DMS79 (cell line): ENCODE measurements around the gene SEMA6B.
"Not testable (repeated sequence)": the region's sequence is repeated elsewhere in the genome, so short reads cannot be mapped to it uniquely, and the experiment has no call there.

Experiments
- DNase-seq: peaks from one replicate; lab custom pipeline; 2025; lab: John Stamatoyannopoulos, UW

The SEMA6B gene

GRCh38 chr19:4547303-4548237, 11.9 kb downstream of the SEMA6B start:
- DNase-seq = no peak

DNA sequence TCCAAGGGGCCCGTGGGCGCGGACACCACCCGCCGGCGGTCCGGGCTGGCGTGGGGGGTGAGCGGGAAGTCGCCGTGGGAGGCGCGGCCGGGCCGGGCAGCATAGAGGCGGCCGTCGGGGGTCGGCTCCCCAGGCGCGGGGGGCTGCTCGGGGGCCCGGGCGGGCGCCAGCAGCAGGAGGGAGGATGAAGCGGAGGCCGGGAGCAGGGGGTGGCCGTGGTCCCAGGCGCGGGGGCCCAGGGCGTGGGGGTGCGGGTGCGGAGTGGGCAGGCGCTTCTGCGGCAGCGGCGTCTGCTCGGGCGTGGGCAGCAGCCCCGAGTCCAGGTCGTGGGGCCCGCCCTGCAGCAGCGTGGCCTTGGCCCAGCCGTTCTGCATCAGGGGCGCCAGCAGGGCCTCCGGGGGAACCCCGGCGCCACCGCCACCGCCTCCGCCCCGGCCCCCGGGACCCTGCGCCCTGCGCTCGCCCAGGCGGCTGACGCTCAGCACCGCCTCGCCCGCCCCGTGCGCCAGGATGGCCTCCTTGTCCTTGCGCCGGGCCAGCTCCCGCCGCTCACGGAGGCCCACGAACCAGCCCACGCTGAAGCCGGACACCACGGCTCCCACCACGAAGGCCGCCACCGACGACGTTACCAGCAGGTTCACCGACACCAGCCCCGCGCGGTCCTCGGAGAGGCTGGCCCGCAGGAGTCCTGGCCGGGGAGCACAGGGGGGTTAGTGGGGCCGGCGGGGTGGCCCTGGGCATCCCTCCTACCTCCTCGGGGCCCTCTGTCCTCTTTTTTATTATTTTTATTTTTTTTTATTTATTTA, 15.4 kb downstream of the SEMA6B start:
- DNase-seq = no peak

DNA sequence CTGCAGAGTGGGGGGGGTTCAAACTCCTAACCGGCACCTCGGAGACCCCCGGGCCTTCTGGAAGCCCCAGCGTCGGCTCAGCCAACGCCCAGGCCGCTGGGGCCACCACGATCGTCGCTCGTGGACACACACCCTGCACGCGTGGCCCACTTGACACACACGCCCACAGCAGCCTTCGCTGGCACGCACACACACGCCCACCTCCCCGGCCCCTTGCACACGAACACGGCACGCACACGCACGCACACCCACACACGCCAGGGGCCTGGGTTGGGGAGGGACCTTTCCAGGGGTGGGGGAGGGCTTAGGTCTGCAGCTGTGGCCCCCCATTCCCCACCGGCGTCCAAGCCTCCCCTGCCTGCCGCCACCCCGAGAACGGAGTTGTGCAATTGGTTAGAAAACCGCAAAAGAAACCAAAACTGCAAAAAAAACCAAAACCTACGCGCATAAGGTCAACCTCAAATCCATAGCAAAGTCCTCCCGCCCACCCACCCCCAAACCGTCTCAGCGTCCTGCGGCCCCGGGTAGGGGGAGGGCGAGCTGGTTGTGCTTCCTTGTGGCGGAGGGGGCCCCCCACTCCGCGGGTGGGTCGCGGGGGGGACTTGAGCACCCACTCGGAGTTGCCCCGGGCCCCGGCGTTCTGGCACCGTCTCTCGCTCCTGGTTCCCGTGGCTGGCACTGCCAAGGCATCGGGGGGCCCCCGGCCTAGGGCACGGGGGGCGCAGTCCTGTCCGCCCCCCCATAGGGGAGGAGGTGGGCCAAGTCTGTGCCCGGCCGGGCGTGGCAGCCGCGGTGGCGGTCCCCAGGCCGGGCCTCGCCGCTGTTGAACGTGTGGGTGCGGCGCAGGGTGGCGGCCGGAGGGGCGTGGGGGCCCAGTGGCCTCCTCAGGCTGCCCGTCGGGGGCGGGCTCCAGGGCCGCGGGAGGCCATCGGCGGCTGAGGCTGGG, 16.3 kb downstream of the SEMA6B start:
- no peak for DNase-seq

GRCh38 chr19:4541806-4542145, 17.7 kb downstream of the SEMA6B start:
- not testable (repeated sequence) for DNase-seq

DNA sequence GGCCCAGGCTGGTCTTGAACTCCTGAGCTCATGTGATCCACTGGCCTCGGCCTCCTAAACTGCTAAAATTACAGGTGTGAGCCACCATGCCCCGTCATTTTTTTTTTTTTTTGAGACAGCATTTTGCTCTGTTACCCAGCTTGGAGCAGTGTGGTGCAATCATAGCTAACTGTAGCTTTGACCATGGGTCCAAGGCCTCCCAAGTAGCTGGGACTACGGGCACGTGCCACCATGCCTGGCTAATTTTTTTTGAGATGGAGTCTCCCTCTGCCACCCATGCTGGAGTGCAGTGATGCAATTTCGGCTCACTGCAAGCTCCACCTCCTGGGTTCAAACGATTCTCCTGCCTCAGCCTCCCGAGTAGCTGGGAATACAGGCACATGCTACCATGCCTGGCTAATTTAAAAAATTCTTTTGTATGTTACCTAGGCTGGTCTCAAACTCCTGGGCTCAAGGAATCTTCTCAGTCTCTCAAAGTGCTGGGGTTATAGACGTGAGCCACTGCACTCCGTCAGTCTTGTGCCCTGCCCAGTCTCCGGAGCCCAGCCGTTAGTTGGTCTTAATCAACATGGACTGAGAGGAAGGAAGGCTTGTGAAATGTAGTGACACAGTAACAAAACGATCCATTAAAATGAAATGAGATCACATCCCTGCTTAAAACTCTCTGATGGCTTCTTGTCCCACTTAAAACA, 18.2 kb downstream of the SEMA6B start:
- no peak for DNase-seq

- DNase-seq = no peak
These were observed 19.5 kb downstream of the SEMA6B start, which contains the start of gene LRG1 for GRCh38 chr19:4539693-4540581. Gene LRG1, minus strand, starts transcription at chr19:4540036. Its CDS starts 23 bp downstream, at chr19:4540013.

GRCh38 chr19:4539169-4539692, 20.3 kb downstream of the SEMA6B start:
- DNase-seq = no peak

DNA sequence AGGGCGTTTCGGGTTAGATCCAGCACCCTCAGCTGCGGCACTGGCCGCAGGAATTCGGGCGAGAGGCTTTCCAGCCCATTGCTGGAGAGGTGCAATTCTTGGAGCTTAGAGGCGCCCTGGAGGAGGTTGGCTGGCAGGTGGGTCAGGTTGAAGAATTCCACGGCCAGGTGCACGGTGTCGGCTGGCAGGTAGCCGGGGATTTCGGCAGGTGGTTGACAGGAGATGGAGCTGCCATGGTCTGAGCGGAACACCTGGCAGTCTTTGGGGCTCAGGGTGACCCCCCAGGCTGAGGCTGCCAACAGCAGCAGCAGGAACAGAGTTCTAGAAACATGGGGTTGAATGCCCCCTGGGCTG, 20.9 kb downstream of the SEMA6B start:
- DNase-seq = peak; percentile 69

GRCh38 chr19:4537953-4538600, 21.4 kb downstream of the SEMA6B start:
- peak; percentile 23 for DNase-seq

GRCh38 chr19:4536798-4537197, 22.7 kb downstream of the SEMA6B start:
- no peak for DNase-seq

GRCh38 chr19:4534836-4535658, 24.4 kb downstream of the SEMA6B start, which contains the start of gene PLIN5:
Gene PLIN5, minus strand, starts transcription at chr19:4535224. Its CDS starts 1,150 bp downstream, at chr19:4534074.
- DNase-seq = peak; percentile 73

GRCh38 chr19:4533835-4534424, 25.6 kb downstream of the SEMA6B start:
- no peak for DNase-seq

GRCh38 chr19:4533334-4533733, 26.1 kb downstream of the SEMA6B start:
- no peak for DNase-seq

DNA sequence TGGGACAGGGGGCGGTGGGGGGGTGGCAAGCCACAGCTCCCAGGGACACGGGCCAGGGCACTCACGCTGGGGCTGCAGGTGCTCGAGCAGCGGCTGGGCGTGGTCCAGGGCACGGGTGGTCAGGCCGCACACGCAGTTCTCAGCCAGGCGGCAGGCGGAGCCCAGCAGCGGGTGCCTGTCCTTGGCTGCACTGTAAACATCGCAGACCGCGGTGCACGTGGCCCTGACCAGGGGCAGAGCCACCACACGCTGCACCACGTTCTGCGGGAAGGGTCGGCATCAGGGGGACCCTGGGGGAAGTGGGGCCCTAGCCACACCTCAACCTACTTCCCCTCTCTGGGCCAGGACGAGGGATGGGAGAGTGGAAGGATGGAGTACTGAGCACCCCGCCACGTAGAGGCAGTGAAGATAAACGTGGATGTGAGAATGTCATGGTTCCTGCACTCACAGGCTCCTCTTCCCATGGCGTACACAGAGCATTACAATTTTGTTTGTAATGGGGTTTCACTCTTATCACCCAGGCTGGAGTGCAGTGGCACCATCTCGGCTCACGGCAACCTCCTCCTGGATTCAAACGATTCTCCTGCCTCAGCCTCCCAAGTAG, 27.8 kb downstream of the SEMA6B start:
- DNase-seq = no peak

DNA sequence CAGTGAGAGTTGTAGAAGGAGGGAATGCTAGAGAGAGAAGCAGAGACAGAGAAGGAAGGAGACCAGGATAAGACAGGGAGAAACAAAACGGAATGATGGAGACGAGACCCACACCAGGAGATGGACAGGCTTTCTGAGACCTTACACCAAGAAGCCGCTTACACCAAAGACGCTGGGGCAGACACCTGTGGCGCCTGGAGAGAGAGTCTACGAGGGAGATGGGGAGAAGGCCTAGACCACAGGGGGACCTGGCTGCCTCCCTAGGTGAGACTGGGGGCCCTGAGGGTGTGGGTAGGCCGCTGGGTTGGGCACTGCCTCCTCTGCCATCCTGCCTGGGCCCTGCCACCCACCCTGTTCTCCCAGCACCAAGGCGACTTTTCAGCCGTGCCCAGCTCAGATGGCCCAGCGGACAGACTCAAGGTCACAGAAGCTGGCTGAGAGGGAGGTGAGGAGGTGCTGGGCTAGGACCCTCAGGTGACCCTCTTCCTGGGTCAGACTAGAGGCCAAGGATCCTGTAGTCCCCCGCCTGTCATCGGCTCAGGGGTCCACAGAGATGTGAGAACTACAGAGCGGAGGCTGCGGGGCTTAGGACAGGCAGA, 29.5 kb downstream of the SEMA6B start:
- DNase-seq = no peak

- no peak for DNase-seq
These were observed 30.6 kb downstream of the SEMA6B start for GRCh38 chr19:4528843-4529242.

DNA sequence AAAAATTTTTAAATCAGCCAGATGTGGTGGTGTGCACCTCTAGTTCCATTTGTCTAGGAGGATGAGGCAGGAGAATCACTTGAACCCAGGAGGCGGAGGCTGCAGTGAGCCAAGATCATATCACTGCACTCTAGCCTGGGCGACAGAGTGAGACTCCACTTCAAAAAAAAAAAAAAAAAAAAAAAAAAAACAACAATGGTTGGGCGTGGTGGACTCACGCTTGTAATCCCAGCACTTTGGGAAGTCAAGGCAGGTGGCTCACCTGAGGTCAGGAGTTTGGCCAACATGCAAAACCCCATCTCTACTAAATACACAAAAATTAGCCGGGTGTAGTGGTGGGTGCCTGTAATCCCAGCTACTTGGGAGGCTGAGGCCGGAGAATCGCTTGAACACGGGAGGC, 32.1 kb downstream of the SEMA6B start:
- not testable (repeated sequence) for DNase-seq
